Ovary (tissue), 3 donors: ENCODE data around the gene JAG2.

Experiments
- CTCF ChIP-seq, 3 donors: fragments of 450-650 bp in 2 of 3; fragments of 200-600 bp in 1 of 3; IDR thresholded peaks; one replicate each; pipeline versions ENCODE4 v1.5.1 to v1.8.0; 2016 to 2022; ENCODE audit warnings: antibody characterized with exemption in 3 of 3, mild to moderate bottlenecking in 1 of 3
- POLR2A ChIP-seq: fragments of 450-650 bp; IDR thresholded peaks from one replicate; pipeline ENCODE4 v1.6.1; 2017; ENCODE audit warnings: antibody characterized with exemption, mild to moderate bottlenecking, moderate library complexity
- donor health status: DM: no; HTN: no; CAD: no.

GRCh38 chr14:105123064-105123665, 45.4 kb downstream of the JAG2 start:
- no peak for TF ChIP-seq CTCF (IDR thresholded peaks at IDR 0.05)
- TF ChIP-seq POLR2A: no peak
